Small intestine (tissue), 7 donors: ENCODE results near the gene KCNK13. TPM values are rescaled to one million over a fixed set of nuclear protein-coding genes. Genes with fewer than 3 reads are reported as not detected.
"Not testable (repeated sequence)": the region's sequence is repeated elsewhere in the genome, so short reads cannot be mapped to it uniquely, and the experiment has no call there.

Source experiments
- DNase-seq, 2 donors: peaks; one replicate each; pipeline versions ENCODE4 v3.0.0 to v3.0.0-alpha.2; 2013
- FAIRE-seq: peaks from 2 replicates; lab custom pipeline; 2012; peaks lifted over from hg19 to GRCh38; lab: Jason Lieb, UNC
- H3K27ac ChIP-seq, 3 donors: one replicate each; pipeline ENCODE4 v1.5.1; 2013; ENCODE audit warnings: low read length in 2 of 3, mild to moderate bottlenecking in 2 of 3, control low read depth in 1 of 3, inconsistent platforms in 1 of 3, low read depth in 1 of 3, moderate library complexity in 1 of 3
- H3K27me3 ChIP-seq, 3 donors: one replicate each; pipeline ENCODE4 v1.6.1; 2013; ENCODE audit warnings: low read length in 3 of 3, inconsistent platforms in 1 of 3; ENCODE audit not compliant: control insufficient read depth in 3 of 3, insufficient read depth in 3 of 3
- H3K36me3 ChIP-seq, 3 donors: one replicate each; pipeline ENCODE4 v1.6.1; 2013; ENCODE audit warnings: low read length in 3 of 3, inconsistent platforms in 1 of 3, low read depth in 1 of 3, mild to moderate bottlenecking in 1 of 3, moderate library complexity in 1 of 3; ENCODE audit not compliant: control insufficient read depth in 3 of 3, insufficient read depth in 2 of 3
- H3K4me1 ChIP-seq, 3 donors: one replicate each; pipeline ENCODE4 v1.6.1; 2013; ENCODE audit warnings: low read length in 2 of 3, inconsistent platforms in 1 of 3, low read depth in 1 of 3, mild to moderate bottlenecking in 1 of 3, moderate library complexity in 1 of 3; ENCODE audit not compliant: control insufficient read depth in 3 of 3, insufficient read depth in 2 of 3
- H3K4me3 ChIP-seq, 3 donors: one replicate each; pipeline ENCODE4 v1.5.1; 2013; ENCODE audit warnings: low read length in 3 of 3, control low read depth in 1 of 3, inconsistent platforms in 1 of 3, low read depth in 1 of 3, mild to moderate bottlenecking in 1 of 3, moderate library complexity in 1 of 3
- H3K9me3 ChIP-seq, 2 donors: one replicate each; pipeline ENCODE4 v1.6.1; 2013; ENCODE audit warnings: low read depth in 1 of 2, low read length in 1 of 2; ENCODE audit not compliant: control insufficient read depth in 2 of 2, insufficient read depth in 1 of 2
- WGBS, 3 donors: extraction: QIAGEN DNeasy Blood & Tissue Kit; methylation state at CpG; one replicate each; pipeline ENCODE4 v1.1.7; 2013; 5-methylcytosine and 5-hydroxymethylcytosine counted together
- polyA plus RNA-seq, 4 donors: library from polyadenylated mRNA; stranded (reverse) in 3 of 4; unstranded in 1 of 4; fragments of 200-250 nt in 3 of 4; fragments of 120-200 nt in 1 of 4; gene quantifications; one replicate each; pipeline versions ENCODE4 v1.2.1 to v1.2.3, GENCODE V29; 2013
- donor health status: healthy with polysubstance abuse.
- donor health status: control.
- donor health status: control.
- donor health status: Bipolar disorder and iron deficiency.
- donor health status: healthy.

Gene KCNK13
- polyA plus RNA-seq, 4 donors = 0.15 to 0.66 (median 0.54) TPM; not detected in 1

- FAIRE-seq = no peak
- Histone ChIP-seq H3K27me3 (peaks cover 0 to 5% (median 4%) of the 10 kb centered on the region in 3 donors), H3K9me3 (peaks cover 0 to 2% of the 10 kb centered on the region in 2 donors), H3K4me3 (no peak overlapping the region), H3K4me1 (no peaks in the 10 kb centered on the region), H3K36me3 (no peaks in the 10 kb centered on the region), H3K27ac (no peak overlapping the region)
- WGBS, 3 donors = 78 to 89% (median 87%) methylated on average over 12 of the region's 12 CpGs
- no peak for DNase-seq
These were observed 136.8 kb downstream of the KCNK13 start for GRCh38 chr14:90198541-90199060.

GRCh38 chr14:90200546-90200945, 138.8 kb downstream of the KCNK13 start:
- H3K9me3 ChIP-seq, H3K4me1 ChIP-seq, FAIRE-seq, DNase-seq, H3K27me3 ChIP-seq, H3K4me3 ChIP-seq, H3K36me3 ChIP-seq, H3K27ac ChIP-seq: not testable (repeated sequence)
- 60 to 73% (median 67%) methylated on average over 4 of the region's 4 CpGs for WGBS, 3 donors

GRCh38 chr14:90201344-90201743, 139.6 kb downstream of the KCNK13 start:
- Histone ChIP-seq H3K4me1 (no peaks in the 10 kb centered on the region), H3K9me3 (peaks cover 0 to 8% of the 10 kb centered on the region in 2 donors), H3K36me3 (no peaks in the 10 kb centered on the region), H3K27ac (no peak overlapping the region), H3K4me3 (no peak overlapping the region), H3K27me3 (peaks cover 0 to 2% (median under 1%) of the 10 kb centered on the region in 3 donors)
- WGBS, 3 donors = 30 to 54% (median 40%) methylated on average over 2 of the region's 2 CpGs
- DNase-seq (no peak), FAIRE-seq (no peak)

- Histone ChIP-seq H3K4me1 (no peaks in the 10 kb centered on the region), H3K27ac (no peak overlapping the region), H3K27me3 (no peaks in the 10 kb centered on the region), H3K4me3 (no peak overlapping the region), H3K36me3 (no peaks in the 10 kb centered on the region), H3K9me3 (peaks cover 0 to 8% of the 10 kb centered on the region in 2 donors)
- DNase-seq = no peak
- no peak for FAIRE-seq
These were observed 142.7 kb downstream of the KCNK13 start for GRCh38 chr14:90204516-90204915.

GRCh38 chr14:90213099-90213748, 151.4 kb downstream of the KCNK13 start:
- FAIRE-seq (no peak), DNase-seq (no peak)
- no peaks in the 10 kb centered on the region for H3K27me3 ChIP-seq
- H3K4me1 ChIP-seq = no peaks in the 10 kb centered on the region
- H3K4me3 ChIP-seq = no peak overlapping the region
- H3K27ac ChIP-seq = no peak overlapping the region
- no peaks in the 10 kb centered on the region for H3K36me3 ChIP-seq
- peaks cover 2 to 20% of the 10 kb centered on the region in 2 donors for H3K9me3 ChIP-seq
- 79 to 87% (median 83%) methylated on average over 7 of the region's 7 CpGs for WGBS, 3 donors

GRCh38 chr14:90228478-90228877, 166.7 kb downstream of the KCNK13 start:
- DNase-seq (no peak), FAIRE-seq (no peak)
- no peak overlapping the region for H3K27ac ChIP-seq
- H3K4me3 ChIP-seq = no peak overlapping the region
- no peaks in the 10 kb centered on the region for H3K27me3 ChIP-seq
- H3K9me3 ChIP-seq = no peaks in the 10 kb centered on the region
- H3K4me1 ChIP-seq = no peaks in the 10 kb centered on the region
- H3K36me3 ChIP-seq = no peaks in the 10 kb centered on the region
- WGBS, 3 donors = 79 to 85% (median 84%) methylated on average over 4 of the region's 4 CpGs

GRCh38 chr14:90229942-90230341, 168.1 kb downstream of the KCNK13 start:
- H3K36me3 ChIP-seq, H3K27ac ChIP-seq, FAIRE-seq, H3K27me3 ChIP-seq, DNase-seq, H3K4me3 ChIP-seq, H3K4me1 ChIP-seq, H3K9me3 ChIP-seq: not testable (repeated sequence)
- WGBS, 3 donors = 93 to 100% (median 100%) methylated on average over 1 of the region's 1 CpG
